ENCODE data around the gene MIEN1.
A peak's percentile ranks its signal among the peaks of the same experiment; 100 is the strongest.
"Not testable (repeated sequence)": the region's sequence is repeated elsewhere in the genome, so short reads cannot be mapped to it uniquely, and the experiment has no call there.

Gene MIEN1

GRCh38 chr17:39699157-39699817 is 31.0 kb downstream of the MIEN1 start:
- DNase-seq (ENCODE audit: low spot score) = not testable (repeated sequence)

- DNase-seq (ENCODE audit: low spot score) = no peak
These were observed 32.4 kb downstream of the MIEN1 start for GRCh38 chr17:39697961-39698360.

GRCh38 chr17:39696731-39697130 is 33.6 kb downstream of the MIEN1 start:
- DNase-seq (ENCODE audit: low spot score) = no peak

- DNase-seq (ENCODE audit: low spot score) = no peak
These were observed 35.2 kb downstream of the MIEN1 start for GRCh38 chr17:39695089-39695474.

GRCh38 chr17:39694593-39694992 is 35.7 kb downstream of the MIEN1 start:
- no peak for DNase-seq (ENCODE audit: low spot score)

GRCh38 chr17:39688945-39689344 is 41.4 kb downstream of the MIEN1 start:
- DNase-seq (ENCODE audit: low spot score) = no peak

GRCh38 chr17:39688475-39688835 is 41.9 kb downstream of the MIEN1 start:
- DNase-seq (ENCODE audit: low spot score) = no peak

- peak; percentile 92 for DNase-seq (ENCODE audit: low spot score)
These were observed 42.5 kb downstream of the MIEN1 start, which contains the start of gene PGAP3 for GRCh38 chr17:39687546-39688474. PGAP3 (minus strand) TSS chr17:39688057; CDS start chr17:39688014, 43 bp downstream.

- no peak for DNase-seq (ENCODE audit: low spot score)
These were observed 43.2 kb downstream of the MIEN1 start for GRCh38 chr17:39687101-39687545.

GRCh38 chr17:39684369-39685192 is 45.8 kb downstream of the MIEN1 start:
- DNase-seq (ENCODE audit: low spot score) = no peak

GRCh38 chr17:39683295-39683939 is 46.9 kb downstream of the MIEN1 start:
- DNase-seq (ENCODE audit: low spot score) = no peak

GRCh38 chr17:39679521-39680192 is 50.7 kb downstream of the MIEN1 start:
- no peak for DNase-seq (ENCODE audit: low spot score)

Measured in left forelimb (tissue), 1 donor.